Stimulated activated naive B cell treated with anti-CD40 and anti-IgM and Interleukin-4, amounts not matched to agents 10 μg/mL and 1 μg/mL and 100 μg/mL, for 72 hours (primary cell): Measurements from ENCODE around the gene RRN3.
A peak's percentile ranks its signal among the peaks of the same experiment; 100 is the strongest.
"Not testable (repeated sequence)": the region's sequence is repeated elsewhere in the genome, so short reads cannot be mapped to it uniquely, and the experiment has no call there.

Experiments
- ATAC-seq, 2 donors: fragments of 150-1000 bp; cut with Tn5 transposase; replicated peaks; 2 replicates each; pipeline ENCODE4 v1.10.0; 2021; ENCODE audit warnings: moderate library complexity in 1 of 2
- DNase-seq: peaks from one replicate; pipeline ENCODE4 v3.0.0; 2021
- H3K27ac Mint-ChIP-seq: one replicate; pipeline ENCODE4 v1.8.0; 2022; ENCODE audit warnings: mild to moderate bottlenecking, mixed read lengths
- H3K27me3 Mint-ChIP-seq, 2 donors: one replicate each; pipeline ENCODE4 v1.8.0; 2022; ENCODE audit warnings: mixed read lengths in 2 of 2
- H3K36me3 Mint-ChIP-seq, 2 donors: one replicate each; pipeline ENCODE4 v1.8.0; 2022; ENCODE audit warnings: mixed read lengths in 2 of 2, mild to moderate bottlenecking in 1 of 2
- H3K4me1 Mint-ChIP-seq, 2 donors: one replicate each; pipeline ENCODE4 v1.8.0; 2022; ENCODE audit warnings: mixed read lengths in 2 of 2, mild to moderate bottlenecking in 1 of 2
- H3K4me3 Mint-ChIP-seq, 2 donors: one replicate each; pipeline ENCODE4 v1.8.0; 2022; ENCODE audit warnings: mild to moderate bottlenecking in 2 of 2, mixed read lengths in 2 of 2, moderate library complexity in 1 of 2
- H3K9me3 Mint-ChIP-seq, 2 donors: one replicate each; pipeline ENCODE4 v1.8.0; 2022; ENCODE audit warnings: mixed read lengths in 2 of 2, mild to moderate bottlenecking in 1 of 2

RRN3 gene, protein sequence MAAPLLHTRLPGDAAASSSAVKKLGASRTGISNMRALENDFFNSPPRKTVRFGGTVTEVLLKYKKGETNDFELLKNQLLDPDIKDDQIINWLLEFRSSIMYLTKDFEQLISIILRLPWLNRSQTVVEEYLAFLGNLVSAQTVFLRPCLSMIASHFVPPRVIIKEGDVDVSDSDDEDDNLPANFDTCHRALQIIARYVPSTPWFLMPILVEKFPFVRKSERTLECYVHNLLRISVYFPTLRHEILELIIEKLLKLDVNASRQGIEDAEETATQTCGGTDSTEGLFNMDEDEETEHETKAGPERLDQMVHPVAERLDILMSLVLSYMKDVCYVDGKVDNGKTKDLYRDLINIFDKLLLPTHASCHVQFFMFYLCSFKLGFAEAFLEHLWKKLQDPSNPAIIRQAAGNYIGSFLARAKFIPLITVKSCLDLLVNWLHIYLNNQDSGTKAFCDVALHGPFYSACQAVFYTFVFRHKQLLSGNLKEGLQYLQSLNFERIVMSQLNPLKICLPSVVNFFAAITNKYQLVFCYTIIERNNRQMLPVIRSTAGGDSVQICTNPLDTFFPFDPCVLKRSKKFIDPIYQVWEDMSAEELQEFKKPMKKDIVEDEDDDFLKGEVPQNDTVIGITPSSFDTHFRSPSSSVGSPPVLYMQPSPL

GRCh38 chr16:15093955-15094827 is at the start of gene RRN3:
Gene RRN3 (minus strand): TSS chr16:15094272. CDS start chr16:15094233, 39 bp downstream.
- Mint-ChIP-seq H3K27ac (peak within 1 kb of the TSS; percentile 100), H3K4me1 (peaks cover 8 to 24% of the 10 kb centered on the region in 2 donors), H3K36me3 (peaks cover 18 to 20% of the 10 kb centered on the region in 2 donors), H3K4me3 (peak within 1 kb of the TSS; percentile 99 to 100)
- not testable (repeated sequence) for H3K27me3 Mint-ChIP-seq, H3K9me3 Mint-ChIP-seq
- DNase-seq (peak; percentile 88), ATAC-seq (peak; percentile 100)

GRCh38 chr16:15143601-15144091 is 49.6 kb upstream of the RRN3 start:
- H3K36me3 Mint-ChIP-seq, H3K27me3 Mint-ChIP-seq, H3K9me3 Mint-ChIP-seq, H3K27ac Mint-ChIP-seq, ATAC-seq, H3K4me3 Mint-ChIP-seq, DNase-seq: not testable (repeated sequence)
- H3K4me1 Mint-ChIP-seq = peaks cover 9 to 17% of the 10 kb centered on the region in 2 donors

DNA sequence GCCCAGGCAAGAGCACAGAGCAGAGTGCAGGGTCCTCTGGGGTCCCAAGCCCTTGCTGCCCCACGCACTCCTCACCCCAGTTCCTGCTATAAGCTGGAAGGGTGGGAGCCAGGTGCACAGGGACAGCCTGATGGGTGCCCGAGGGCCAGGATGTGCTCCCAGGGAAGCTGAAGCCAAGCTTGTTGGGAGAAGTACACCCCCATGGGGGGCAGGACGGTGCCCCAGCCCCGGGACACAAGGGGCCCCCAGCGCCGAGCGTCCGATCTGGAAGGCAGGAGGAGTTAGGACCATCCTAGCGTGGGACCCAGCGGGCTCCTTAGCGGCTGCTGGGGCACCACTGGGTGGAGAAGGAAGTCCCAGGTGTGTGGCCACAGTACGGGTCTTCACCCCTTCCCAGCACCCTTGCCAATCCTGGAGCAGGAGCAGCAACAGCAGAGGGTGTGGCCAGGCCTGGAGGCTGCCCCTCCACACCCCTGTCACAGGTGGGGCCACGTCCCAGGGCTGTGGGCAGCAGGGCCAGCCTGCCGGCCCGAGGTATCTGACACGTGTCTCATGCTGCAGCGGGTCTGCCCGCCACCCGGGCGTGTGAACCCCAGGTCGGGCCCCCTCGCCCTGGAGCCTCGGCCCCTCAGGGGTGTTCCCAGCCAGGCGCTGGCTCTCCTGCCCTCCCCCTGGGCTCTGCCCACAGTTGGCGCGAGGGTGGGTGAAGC is 49.0 kb upstream of the RRN3 start:
- not testable (repeated sequence) for ATAC-seq, H3K4me3 Mint-ChIP-seq, H3K27me3 Mint-ChIP-seq, DNase-seq, H3K36me3 Mint-ChIP-seq, H3K27ac Mint-ChIP-seq, H3K9me3 Mint-ChIP-seq
- H3K4me1 Mint-ChIP-seq = peaks cover 9 to 17% of the 10 kb centered on the region in 2 donors

DNA sequence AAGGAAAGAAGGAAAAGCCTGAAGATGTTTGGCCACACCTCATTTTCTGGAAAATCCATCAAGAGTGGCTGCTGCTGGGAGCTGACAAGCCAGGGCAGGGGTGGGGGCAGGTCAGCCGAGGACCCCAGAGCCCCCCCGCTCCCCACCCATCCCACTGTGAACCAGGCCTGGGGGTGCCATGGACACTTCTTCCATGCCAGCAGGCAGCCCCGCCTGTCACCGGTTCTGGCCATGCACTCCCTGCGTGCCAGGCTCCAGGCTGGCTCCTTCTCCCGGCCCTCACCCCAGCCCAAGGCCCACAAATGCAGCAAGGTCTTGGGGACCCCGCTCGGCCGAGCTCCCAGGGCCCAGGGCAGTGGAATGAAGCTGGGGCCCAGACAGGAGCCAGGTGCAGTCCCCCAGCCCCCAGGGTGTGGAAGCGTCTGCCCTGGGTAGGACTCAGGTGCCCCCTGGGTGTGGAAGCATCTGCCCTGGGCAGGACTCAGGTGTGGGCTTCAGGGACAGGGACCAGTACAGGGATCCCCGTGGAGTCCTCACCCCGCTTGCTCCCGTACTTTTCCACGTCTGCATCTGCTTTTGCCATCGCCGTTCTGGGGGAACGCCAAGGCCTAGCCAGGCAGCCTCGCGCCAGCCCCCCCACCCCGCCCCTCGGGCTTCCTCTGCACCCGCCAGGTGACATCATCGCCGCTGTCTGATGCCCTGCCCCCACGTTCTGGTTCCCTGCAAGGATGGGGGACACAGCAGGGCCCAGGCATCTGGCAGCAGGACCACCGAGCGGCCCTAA is 48.2 kb upstream of the RRN3 start:
- H3K36me3 Mint-ChIP-seq = not testable (repeated sequence)

DNA sequence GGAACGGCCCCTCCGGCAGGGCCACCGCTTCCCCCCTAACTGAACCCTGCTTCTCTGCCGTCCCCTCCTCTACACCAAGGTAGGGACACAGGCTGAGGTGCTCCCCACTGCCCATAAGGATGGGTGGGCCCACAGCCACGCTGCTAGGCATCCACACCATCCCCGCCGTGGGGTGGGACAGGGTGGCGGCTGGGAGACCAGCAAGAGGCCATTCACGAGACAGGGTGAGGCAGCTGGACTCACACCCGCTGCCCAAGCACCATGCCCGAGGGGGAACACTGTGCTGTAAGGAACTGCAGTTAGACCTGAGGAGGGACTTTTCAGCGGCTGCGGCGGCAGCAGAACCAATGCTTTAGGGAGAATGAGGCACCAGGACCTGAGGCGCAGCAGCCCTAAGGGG is 47.5 kb upstream of the RRN3 start:
- H3K27ac Mint-ChIP-seq = peak overlapping the region; percentile 42
- no peaks in the 10 kb centered on the region for H3K27me3 Mint-ChIP-seq
- peaks cover 6 to 17% of the 10 kb centered on the region in 2 donors for H3K4me1 Mint-ChIP-seq
- ATAC-seq = no peak
- peaks cover 0 to 7% of the 10 kb centered on the region in 2 donors for H3K36me3 Mint-ChIP-seq
- no peak for DNase-seq
- no peak overlapping the region for H3K4me3 Mint-ChIP-seq
- no peaks in the 10 kb centered on the region for H3K9me3 Mint-ChIP-seq

More for the DNA sequence above, 48.2 kb upstream of the RRN3 start:
- H3K27ac Mint-ChIP-seq, ATAC-seq, H3K27me3 Mint-ChIP-seq, H3K4me3 Mint-ChIP-seq, H3K9me3 Mint-ChIP-seq, DNase-seq: not testable (repeated sequence)
- H3K4me1 Mint-ChIP-seq = peaks cover 8 to 17% of the 10 kb centered on the region in 2 donors

- H3K4me3 Mint-ChIP-seq, H3K9me3 Mint-ChIP-seq, H3K27ac Mint-ChIP-seq: not testable (repeated sequence)
Measured at GRCh38 chr16:15140444-15141365, 46.6 kb upstream of the RRN3 start.

GRCh38 chr16:15137514-15137913 is 43.4 kb upstream of the RRN3 start:
- not testable (repeated sequence) for H3K4me1 Mint-ChIP-seq, H3K9me3 Mint-ChIP-seq, DNase-seq, ATAC-seq, H3K36me3 Mint-ChIP-seq, H3K27ac Mint-ChIP-seq, H3K27me3 Mint-ChIP-seq, H3K4me3 Mint-ChIP-seq

More at GRCh38 chr16:15140444-15141365, 46.6 kb upstream of the RRN3 start:
- DNase-seq, ATAC-seq, H3K36me3 Mint-ChIP-seq, H3K27me3 Mint-ChIP-seq: not testable (repeated sequence)
- H3K4me1 Mint-ChIP-seq = peaks cover 6 to 17% of the 10 kb centered on the region in 2 donors

- not testable (repeated sequence) for H3K27me3 Mint-ChIP-seq, H3K36me3 Mint-ChIP-seq, H3K9me3 Mint-ChIP-seq, H3K4me1 Mint-ChIP-seq, H3K4me3 Mint-ChIP-seq, H3K27ac Mint-ChIP-seq, DNase-seq, ATAC-seq
Measured at GRCh38 chr16:15135483-15136360, 41.6 kb upstream of the RRN3 start.

- H3K4me3 Mint-ChIP-seq, H3K36me3 Mint-ChIP-seq, H3K9me3 Mint-ChIP-seq, H3K27ac Mint-ChIP-seq, H3K27me3 Mint-ChIP-seq, H3K4me1 Mint-ChIP-seq, ATAC-seq, DNase-seq: not testable (repeated sequence)
Measured at GRCh38 chr16:15134752-15135482, 40.8 kb upstream of the RRN3 start.

GRCh38 chr16:15133554-15133953 is 39.5 kb upstream of the RRN3 start:
- not testable (repeated sequence) for H3K4me3 Mint-ChIP-seq, ATAC-seq, H3K27ac Mint-ChIP-seq, H3K9me3 Mint-ChIP-seq, DNase-seq, H3K27me3 Mint-ChIP-seq, H3K36me3 Mint-ChIP-seq, H3K4me1 Mint-ChIP-seq

GRCh38 chr16:15132719-15133428 is 38.8 kb upstream of the RRN3 start:
- H3K27me3 Mint-ChIP-seq, H3K9me3 Mint-ChIP-seq, H3K27ac Mint-ChIP-seq, H3K4me1 Mint-ChIP-seq, DNase-seq, ATAC-seq, H3K4me3 Mint-ChIP-seq, H3K36me3 Mint-ChIP-seq: not testable (repeated sequence)
